ENCODE measurements around the gene RHOF.

DNA sequence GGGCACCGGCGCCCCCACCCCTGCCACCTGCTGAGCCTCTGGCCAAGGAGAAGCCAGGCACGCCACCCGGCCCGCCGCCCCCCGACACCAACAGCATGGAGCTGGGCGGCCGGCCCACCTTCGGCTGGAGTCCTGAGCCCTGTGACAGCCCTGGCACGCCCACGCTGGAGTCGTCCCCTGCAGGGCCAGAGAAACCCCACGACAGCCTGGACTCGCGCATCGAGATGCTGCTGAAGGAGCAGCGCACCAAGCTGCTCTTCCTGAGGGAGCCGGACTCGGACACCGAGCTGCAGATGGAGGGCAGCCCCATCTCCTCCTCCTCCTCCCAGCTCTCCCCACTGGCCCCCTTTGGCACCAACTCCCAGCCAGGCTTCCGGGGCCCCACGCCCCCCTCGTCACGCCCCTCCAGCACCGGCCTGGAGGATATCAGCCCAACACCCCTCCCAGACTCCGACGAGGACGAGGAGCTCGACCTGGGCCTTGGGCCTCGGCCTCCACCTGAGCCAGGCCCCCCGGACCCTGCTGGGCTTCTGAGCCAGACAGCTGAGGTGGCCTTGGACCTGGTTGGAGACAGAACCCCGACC lies 16.8 kb upstream of the RHOF start:
- TF ChIP-seq CTCF (IDR thresholded peaks at IDR 0.05; ENCODE audit: low read length) (no peak), EZH2 (IDR thresholded peaks at IDR 0.05; ENCODE audit: borderline replicate concordance, low read length) (no peak)

All from OCI-LY1 (cell line).